ENCODE measurements around the gene MLANA.
"Not testable (repeated sequence)": the region's sequence is repeated elsewhere in the genome, so short reads cannot be mapped to it uniquely, and the experiment has no call there.

Gene MLANA

GRCh38 chr9:5879419-5880181 lies 11.1 kb upstream of the MLANA start:
- H3K9me3 Mint-ChIP-seq (ENCODE audit: low read depth), result no peaks in the 10 kb centered on the region

GRCh38 chr9:5882244-5883012 lies 8.3 kb upstream of the MLANA start:
- not testable (repeated sequence) for H3K27me3 Mint-ChIP-seq; H3K4me3 Mint-ChIP-seq; H3K9me3 Mint-ChIP-seq (ENCODE audit: low read depth); H3K27ac Mint-ChIP-seq; H3K36me3 Mint-ChIP-seq; H3K4me1 Mint-ChIP-seq (ENCODE audit: low read depth)

More at GRCh38 chr9:5879419-5880181, 11.1 kb upstream of the MLANA start:
- no peak overlapping the region for H3K4me3 Mint-ChIP-seq
- no peaks in the 10 kb centered on the region for H3K4me1 Mint-ChIP-seq (ENCODE audit: low read depth)
- H3K27me3 Mint-ChIP-seq, result no peaks in the 10 kb centered on the region
- H3K36me3 Mint-ChIP-seq, result peaks cover 5% of the 10 kb centered on the region
- H3K27ac Mint-ChIP-seq, result no peak overlapping the region

- H3K9me3 Mint-ChIP-seq (ENCODE audit: low read depth), result no peaks in the 10 kb centered on the region
Observed at GRCh38 chr9:5884191-5884590, 6.5 kb upstream of the MLANA start.

GRCh38 chr9:5886114-5886939 lies 4.4 kb upstream of the MLANA start:
- no peaks in the 10 kb centered on the region for H3K27me3 Mint-ChIP-seq

More at GRCh38 chr9:5884191-5884590, 6.5 kb upstream of the MLANA start:
- H3K27me3 Mint-ChIP-seq, result no peaks in the 10 kb centered on the region
- peaks cover 2% of the 10 kb centered on the region for H3K36me3 Mint-ChIP-seq
- no peak overlapping the region for H3K4me3 Mint-ChIP-seq
- H3K27ac Mint-ChIP-seq, result no peak overlapping the region
- peaks cover 8% of the 10 kb centered on the region for H3K4me1 Mint-ChIP-seq (ENCODE audit: low read depth)

GRCh38 chr9:5892456-5893133 lies 1.9 kb downstream of the MLANA start:
- no peaks in the 10 kb centered on the region for H3K27me3 Mint-ChIP-seq
- H3K4me1 Mint-ChIP-seq (ENCODE audit: low read depth), result no peaks in the 10 kb centered on the region
- H3K4me3 Mint-ChIP-seq, result no peak overlapping the region
- H3K36me3 Mint-ChIP-seq, result peaks cover 2% of the 10 kb centered on the region
- H3K9me3 Mint-ChIP-seq (ENCODE audit: low read depth), result no peaks in the 10 kb centered on the region
- no peak overlapping the region for H3K27ac Mint-ChIP-seq

More at GRCh38 chr9:5886114-5886939, 4.4 kb upstream of the MLANA start:
- no peaks in the 10 kb centered on the region for H3K9me3 Mint-ChIP-seq (ENCODE audit: low read depth)
- no peaks in the 10 kb centered on the region for H3K36me3 Mint-ChIP-seq
- H3K4me3 Mint-ChIP-seq, result no peak overlapping the region
- H3K4me1 Mint-ChIP-seq (ENCODE audit: low read depth), result peaks cover 8% of the 10 kb centered on the region
- H3K27ac Mint-ChIP-seq, result no peak overlapping the region

- H3K4me3 Mint-ChIP-seq, result no peak overlapping the region
- H3K27me3 Mint-ChIP-seq, result no peaks in the 10 kb centered on the region
- no peaks in the 10 kb centered on the region for H3K4me1 Mint-ChIP-seq (ENCODE audit: low read depth)
- H3K36me3 Mint-ChIP-seq, result peaks cover 3% of the 10 kb centered on the region
- H3K27ac Mint-ChIP-seq, result no peak overlapping the region
- no peaks in the 10 kb centered on the region for H3K9me3 Mint-ChIP-seq (ENCODE audit: low read depth)
Observed at GRCh38 chr9:5893134-5893505, 2.4 kb downstream of the MLANA start.

- Mint-ChIP-seq H3K4me1 (ENCODE audit: low read depth) (no peaks in the 10 kb centered on the region), H3K27ac (no peak overlapping the region), H3K36me3 (peaks cover 5% of the 10 kb centered on the region), H3K9me3 (ENCODE audit: low read depth) (no peaks in the 10 kb centered on the region), H3K4me3 (no peak overlapping the region), H3K27me3 (no peaks in the 10 kb centered on the region)
Observed at GRCh38 chr9:5893591-5894236, 3.0 kb downstream of the MLANA start.

- H3K4me1 Mint-ChIP-seq (ENCODE audit: low read depth), result no peaks in the 10 kb centered on the region
- no peak overlapping the region for H3K27ac Mint-ChIP-seq
- H3K4me3 Mint-ChIP-seq, result no peak overlapping the region
- no peaks in the 10 kb centered on the region for H3K9me3 Mint-ChIP-seq (ENCODE audit: low read depth)
- H3K27me3 Mint-ChIP-seq, result no peaks in the 10 kb centered on the region
- peaks cover 5% of the 10 kb centered on the region for H3K36me3 Mint-ChIP-seq
Observed at GRCh38 chr9:5894237-5894959, 3.7 kb downstream of the MLANA start.

GRCh38 chr9:5895782-5896181 lies 5.1 kb downstream of the MLANA start:
- Mint-ChIP-seq H3K27ac (no peak overlapping the region), H3K4me1 (ENCODE audit: low read depth) (no peaks in the 10 kb centered on the region), H3K9me3 (ENCODE audit: low read depth) (no peaks in the 10 kb centered on the region), H3K4me3 (no peak overlapping the region), H3K36me3 (peaks cover 5% of the 10 kb centered on the region), H3K27me3 (no peaks in the 10 kb centered on the region)

- H3K27me3 Mint-ChIP-seq, result no peaks in the 10 kb centered on the region
- H3K9me3 Mint-ChIP-seq (ENCODE audit: low read depth), result no peaks in the 10 kb centered on the region
- H3K4me3 Mint-ChIP-seq, result no peak overlapping the region
- H3K27ac Mint-ChIP-seq, result no peak overlapping the region
- peaks cover 5% of the 10 kb centered on the region for H3K36me3 Mint-ChIP-seq
- no peaks in the 10 kb centered on the region for H3K4me1 Mint-ChIP-seq (ENCODE audit: low read depth)
Observed at GRCh38 chr9:5896863-5897262, 6.2 kb downstream of the MLANA start.

GRCh38 chr9:5897851-5898250 lies 7.2 kb downstream of the MLANA start:
- Mint-ChIP-seq H3K36me3 (peaks cover 3% of the 10 kb centered on the region), H3K9me3 (ENCODE audit: low read depth) (no peaks in the 10 kb centered on the region), H3K27ac (no peak overlapping the region), H3K4me3 (no peak overlapping the region), H3K4me1 (ENCODE audit: low read depth) (no peaks in the 10 kb centered on the region), H3K27me3 (no peaks in the 10 kb centered on the region)

GRCh38 chr9:5899292-5899691 lies 8.6 kb downstream of the MLANA start:
- no peaks in the 10 kb centered on the region for H3K9me3 Mint-ChIP-seq (ENCODE audit: low read depth)
- no peak overlapping the region for H3K4me3 Mint-ChIP-seq
- H3K27me3 Mint-ChIP-seq, result no peaks in the 10 kb centered on the region
- no peaks in the 10 kb centered on the region for H3K4me1 Mint-ChIP-seq (ENCODE audit: low read depth)
- H3K27ac Mint-ChIP-seq, result no peak overlapping the region
- H3K36me3 Mint-ChIP-seq, result peaks cover 5% of the 10 kb centered on the region

GRCh38 chr9:5900622-5901021 lies 9.9 kb downstream of the MLANA start:
- Mint-ChIP-seq H3K9me3 (ENCODE audit: low read depth) (no peaks in the 10 kb centered on the region), H3K27ac (no peak overlapping the region), H3K36me3 (peaks cover 12% of the 10 kb centered on the region), H3K27me3 (no peaks in the 10 kb centered on the region), H3K4me1 (ENCODE audit: low read depth) (no peaks in the 10 kb centered on the region), H3K4me3 (no peak overlapping the region)

GRCh38 chr9:5902377-5902776 lies 11.7 kb downstream of the MLANA start:
- H3K27ac Mint-ChIP-seq, result no peak overlapping the region
- H3K9me3 Mint-ChIP-seq (ENCODE audit: low read depth), result no peaks in the 10 kb centered on the region
- no peak overlapping the region for H3K4me3 Mint-ChIP-seq
- H3K4me1 Mint-ChIP-seq (ENCODE audit: low read depth), result no peaks in the 10 kb centered on the region
- no peaks in the 10 kb centered on the region for H3K27me3 Mint-ChIP-seq
- peaks cover 13% of the 10 kb centered on the region for H3K36me3 Mint-ChIP-seq
